Effector memory CD8-positive, alpha-beta T cell (primary cell): ENCODE measurements around the gene CDH8.

Experiments used
- ATAC-seq: fragments of 150-1000 bp; cut with Tn5 transposase; replicated peaks from 2 replicates; pipeline ENCODE4 v1.10.0; 2021; ENCODE audit warnings: mild to moderate bottlenecking, moderate library complexity
- DNase-seq, 3 experiments: peaks; one replicate each; pipeline ENCODE4 v3.0.0; 2021
- H3K27ac Mint-ChIP-seq, 2 donors: one replicate each; pipeline ENCODE4 v1.8.0; 2022; ENCODE audit warnings: mild to moderate bottlenecking in 2 of 2, mixed read lengths in 2 of 2, moderate library complexity in 2 of 2
- H3K27me3 Mint-ChIP-seq, 2 donors: one replicate each; pipeline ENCODE4 v1.8.0; 2022; ENCODE audit warnings: mixed read lengths in 2 of 2
- H3K36me3 Mint-ChIP-seq: one replicate; pipeline ENCODE4 v1.8.0; 2022; ENCODE audit warnings: mild to moderate bottlenecking, moderate library complexity, mixed read lengths; ENCODE audit not compliant: insufficient read depth
- H3K4me1 Mint-ChIP-seq, 2 donors: one replicate each; pipeline ENCODE4 v1.8.0; 2022; ENCODE audit warnings: low read depth in 2 of 2, mixed read lengths in 2 of 2
- H3K4me3 Mint-ChIP-seq, 2 donors: one replicate each; pipeline ENCODE4 v1.8.0; 2022; ENCODE audit warnings: mild to moderate bottlenecking in 2 of 2, mixed read lengths in 2 of 2, moderate library complexity in 2 of 2
- H3K9me3 Mint-ChIP-seq, 2 donors: one replicate each; pipeline ENCODE4 v1.8.0; 2022; ENCODE audit warnings: mixed read lengths in 2 of 2

CDH8 gene

GRCh38 chr16:61901689-61902088 is 134.5 kb downstream of the CDH8 start:
- Mint-ChIP-seq H3K4me3 (no peak overlapping the region), H3K27me3 (no peaks in the 10 kb centered on the region), H3K9me3 (peaks cover 12 to 14% of the 10 kb centered on the region in 2 donors), H3K36me3 (no peaks in the 10 kb centered on the region), H3K4me1 (no peaks in the 10 kb centered on the region), H3K27ac (no peak overlapping the region)
- DNase-seq (no peak), ATAC-seq (no peak)

GRCh38 chr16:61900482-61900881 is 135.8 kb downstream of the CDH8 start:
- H3K36me3 Mint-ChIP-seq: no peaks in the 10 kb centered on the region
- ATAC-seq: no peak
- no peaks in the 10 kb centered on the region for H3K27me3 Mint-ChIP-seq
- no peak for DNase-seq
- H3K9me3 Mint-ChIP-seq: peaks cover under 1 to 10% of the 10 kb centered on the region in 2 donors
- H3K27ac Mint-ChIP-seq: no peak overlapping the region
- H3K4me3 Mint-ChIP-seq: no peak overlapping the region
- H3K4me1 Mint-ChIP-seq: no peaks in the 10 kb centered on the region

GRCh38 chr16:61897657-61898056 is 138.6 kb downstream of the CDH8 start:
- Mint-ChIP-seq H3K27me3 (no peaks in the 10 kb centered on the region), H3K27ac (no peak overlapping the region), H3K4me1 (no peaks in the 10 kb centered on the region), H3K36me3 (no peaks in the 10 kb centered on the region), H3K4me3 (no peak overlapping the region), H3K9me3 (peaks cover 0 to 10% of the 10 kb centered on the region in 2 donors)
- no peak for DNase-seq
- ATAC-seq: no peak

- Mint-ChIP-seq H3K4me1 (no peaks in the 10 kb centered on the region), H3K9me3 (peaks cover 7 to 8% of the 10 kb centered on the region in 2 donors), H3K36me3 (no peaks in the 10 kb centered on the region), H3K4me3 (no peak overlapping the region), H3K27me3 (no peaks in the 10 kb centered on the region), H3K27ac (no peak overlapping the region)
- DNase-seq (no peak), ATAC-seq (no peak)
Measured at GRCh38 chr16:61892531-61892930, 143.7 kb downstream of the CDH8 start.

- ATAC-seq (no peak), DNase-seq (no peak)
- H3K9me3 Mint-ChIP-seq: peaks cover 7 to 8% of the 10 kb centered on the region in 2 donors
- no peaks in the 10 kb centered on the region for H3K27me3 Mint-ChIP-seq
- no peak overlapping the region for H3K4me3 Mint-ChIP-seq
- no peak overlapping the region for H3K27ac Mint-ChIP-seq
- H3K36me3 Mint-ChIP-seq: no peaks in the 10 kb centered on the region
- no peaks in the 10 kb centered on the region for H3K4me1 Mint-ChIP-seq
Measured at GRCh38 chr16:61891460-61891859, 144.8 kb downstream of the CDH8 start.

GRCh38 chr16:61890386-61890785 is 145.9 kb downstream of the CDH8 start:
- H3K9me3 Mint-ChIP-seq: peaks cover 8 to 10% of the 10 kb centered on the region in 2 donors
- H3K4me3 Mint-ChIP-seq: no peak overlapping the region
- no peaks in the 10 kb centered on the region for H3K4me1 Mint-ChIP-seq
- H3K36me3 Mint-ChIP-seq: no peaks in the 10 kb centered on the region
- H3K27me3 Mint-ChIP-seq: no peaks in the 10 kb centered on the region
- no peak overlapping the region for H3K27ac Mint-ChIP-seq
- DNase-seq (no peak), ATAC-seq (no peak)

GRCh38 chr16:61887903-61888302 is 148.3 kb downstream of the CDH8 start:
- DNase-seq: no peak
- Mint-ChIP-seq H3K36me3 (no peaks in the 10 kb centered on the region), H3K4me3 (no peak overlapping the region)

GRCh38 chr16:61885343-61885742 is 150.9 kb downstream of the CDH8 start:
- Mint-ChIP-seq H3K27me3 (no peaks in the 10 kb centered on the region), H3K9me3 (peaks cover 12 to 16% of the 10 kb centered on the region in 2 donors), H3K4me1 (no peaks in the 10 kb centered on the region), H3K36me3 (no peaks in the 10 kb centered on the region), H3K27ac (no peak overlapping the region), H3K4me3 (no peak overlapping the region)
- no peak for DNase-seq
- ATAC-seq: no peak

More at GRCh38 chr16:61887903-61888302, 148.3 kb downstream of the CDH8 start:
- Mint-ChIP-seq H3K27ac (no peak overlapping the region), H3K4me1 (no peaks in the 10 kb centered on the region), H3K9me3 (peaks cover 7 to 8% of the 10 kb centered on the region in 2 donors), H3K27me3 (no peaks in the 10 kb centered on the region)
- ATAC-seq: no peak

GRCh38 chr16:61879306-61879705 is 156.9 kb downstream of the CDH8 start:
- H3K4me3 Mint-ChIP-seq: no peak overlapping the region
- ATAC-seq: no peak
- peaks cover 13 to 26% of the 10 kb centered on the region in 2 donors for H3K9me3 Mint-ChIP-seq
- no peaks in the 10 kb centered on the region for H3K27me3 Mint-ChIP-seq
- no peak for DNase-seq
- no peaks in the 10 kb centered on the region for H3K4me1 Mint-ChIP-seq
- H3K27ac Mint-ChIP-seq: no peak overlapping the region
- no peaks in the 10 kb centered on the region for H3K36me3 Mint-ChIP-seq

- Mint-ChIP-seq H3K4me3 (no peak overlapping the region), H3K9me3 (peaks cover 10 to 26% of the 10 kb centered on the region in 2 donors), H3K36me3 (no peaks in the 10 kb centered on the region), H3K27me3 (no peaks in the 10 kb centered on the region), H3K4me1 (no peaks in the 10 kb centered on the region), H3K27ac (no peak overlapping the region)
- ATAC-seq: no peak
- no peak for DNase-seq
Measured at GRCh38 chr16:61877436-61877835, 158.8 kb downstream of the CDH8 start.

- ATAC-seq: no peak
- H3K27me3 Mint-ChIP-seq: no peaks in the 10 kb centered on the region
- H3K36me3 Mint-ChIP-seq: no peaks in the 10 kb centered on the region
- H3K4me1 Mint-ChIP-seq: no peaks in the 10 kb centered on the region
- H3K9me3 Mint-ChIP-seq: peaks cover 6 to 12% of the 10 kb centered on the region in 2 donors
- no peak for DNase-seq
- H3K4me3 Mint-ChIP-seq: no peak overlapping the region
- no peak overlapping the region for H3K27ac Mint-ChIP-seq
Measured at GRCh38 chr16:61872778-61873119, 163.5 kb downstream of the CDH8 start.

GRCh38 chr16:61871837-61872777 is 164.1 kb downstream of the CDH8 start:
- H3K27ac Mint-ChIP-seq: no peak overlapping the region
- no peak for ATAC-seq
- DNase-seq: no peak
- H3K9me3 Mint-ChIP-seq: peaks cover under 1 to 10% of the 10 kb centered on the region in 2 donors
- no peak overlapping the region for H3K4me3 Mint-ChIP-seq
- no peaks in the 10 kb centered on the region for H3K4me1 Mint-ChIP-seq
- no peaks in the 10 kb centered on the region for H3K27me3 Mint-ChIP-seq
- no peaks in the 10 kb centered on the region for H3K36me3 Mint-ChIP-seq

- no peak for DNase-seq
- no peak overlapping the region for H3K4me3 Mint-ChIP-seq
- H3K4me1 Mint-ChIP-seq: no peaks in the 10 kb centered on the region
- no peaks in the 10 kb centered on the region for H3K36me3 Mint-ChIP-seq
- no peak for ATAC-seq
- H3K27ac Mint-ChIP-seq: no peak overlapping the region
- peaks cover 6 to 20% of the 10 kb centered on the region in 2 donors for H3K9me3 Mint-ChIP-seq
- H3K27me3 Mint-ChIP-seq: no peaks in the 10 kb centered on the region
Measured at GRCh38 chr16:61862221-61863155, 173.8 kb downstream of the CDH8 start.
